GM12875 (cell line): ENCODE results near the gene LRSAM1.

ENCODE experiments used
- H3K4me3 ChIP-seq: one replicate; pipeline ENCODE4 v1.5.1; 2011; ENCODE audit warnings: low read depth, low read length, control low read depth
- CTCF ChIP-seq: IDR thresholded peaks from 2 replicates; pipeline ENCODE4 v1.5.1; 2011; ENCODE audit warnings: low read depth, mild to moderate bottlenecking, control low read depth, inconsistent platforms, low read length, moderate library complexity, borderline replicate concordance; ENCODE audit not compliant: insufficient read depth

The LRSAM1 gene

GRCh38 chr9:127506814-127507750 is 55.8 kb downstream of the LRSAM1 start:
- no peak for TF ChIP-seq CTCF
- no peak overlapping the region for H3K4me3 ChIP-seq

- no peak overlapping the region for H3K4me3 ChIP-seq
- no peak for TF ChIP-seq CTCF
Observed at GRCh38 chr9:127507751-127508648, 56.7 kb downstream of the LRSAM1 start.

GRCh38 chr9:127508901-127509260 is 57.6 kb downstream of the LRSAM1 start:
- no peak for TF ChIP-seq CTCF
- H3K4me3 ChIP-seq: no peak overlapping the region

- H3K4me3 ChIP-seq: no peak overlapping the region
- no peak for TF ChIP-seq CTCF
Observed at GRCh38 chr9:127509261-127509954, 58.1 kb downstream of the LRSAM1 start.

- H3K4me3 ChIP-seq: no peak overlapping the region
- no peak for TF ChIP-seq CTCF
Observed at GRCh38 chr9:127509955-127510299, 58.6 kb downstream of the LRSAM1 start.

GRCh38 chr9:127514468-127514867 is 63.2 kb downstream of the LRSAM1 start:
- no peak overlapping the region for H3K4me3 ChIP-seq
- no peak for TF ChIP-seq CTCF
